ENCODE measurements around the gene MRPS23.

- TF ChIP-seq, protein P1, sequence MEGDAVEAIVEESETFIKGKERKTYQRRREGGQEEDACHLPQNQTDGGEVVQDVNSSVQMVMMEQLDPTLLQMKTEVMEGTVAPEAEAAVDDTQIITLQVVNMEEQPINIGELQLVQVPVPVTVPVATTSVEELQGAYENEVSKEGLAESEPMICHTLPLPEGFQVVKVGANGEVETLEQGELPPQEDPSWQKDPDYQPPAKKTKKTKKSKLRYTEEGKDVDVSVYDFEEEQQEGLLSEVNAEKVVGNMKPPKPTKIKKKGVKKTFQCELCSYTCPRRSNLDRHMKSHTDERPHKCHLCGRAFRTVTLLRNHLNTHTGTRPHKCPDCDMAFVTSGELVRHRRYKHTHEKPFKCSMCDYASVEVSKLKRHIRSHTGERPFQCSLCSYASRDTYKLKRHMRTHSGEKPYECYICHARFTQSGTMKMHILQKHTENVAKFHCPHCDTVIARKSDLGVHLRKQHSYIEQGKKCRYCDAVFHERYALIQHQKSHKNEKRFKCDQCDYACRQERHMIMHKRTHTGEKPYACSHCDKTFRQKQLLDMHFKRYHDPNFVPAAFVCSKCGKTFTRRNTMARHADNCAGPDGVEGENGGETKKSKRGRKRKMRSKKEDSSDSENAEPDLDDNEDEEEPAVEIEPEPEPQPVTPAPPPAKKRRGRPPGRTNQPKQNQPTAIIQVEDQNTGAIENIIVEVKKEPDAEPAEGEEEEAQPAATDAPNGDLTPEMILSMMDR (conservative IDR thresholded peaks at IDR 0.05; ENCODE audit: low read depth, low read length), result no peak
- TF ChIP-seq EZH2 (IDR thresholded peaks at IDR 0.05; ENCODE audit: low read length, unreplicated experiment), result no peak
- TF ChIP-seq EZH2phosphoT487 (IDR thresholded peaks at IDR 0.05; ENCODE audit: borderline replicate concordance, low read length), result no peak
These were observed 22.0 kb upstream of the MRPS23 start for GRCh38 chr17:57871863-57872262.
